ENCODE measurements around the gene COG3. TPM values are rescaled to one million over a fixed set of nuclear protein-coding genes. Genes with fewer than 3 reads are reported as not detected.
A peak's percentile ranks its signal among the peaks of the same experiment; 100 is the strongest.

COG3 gene
- total RNA-seq, 1 donor from 2014 or later = 36.5 TPM

DNA sequence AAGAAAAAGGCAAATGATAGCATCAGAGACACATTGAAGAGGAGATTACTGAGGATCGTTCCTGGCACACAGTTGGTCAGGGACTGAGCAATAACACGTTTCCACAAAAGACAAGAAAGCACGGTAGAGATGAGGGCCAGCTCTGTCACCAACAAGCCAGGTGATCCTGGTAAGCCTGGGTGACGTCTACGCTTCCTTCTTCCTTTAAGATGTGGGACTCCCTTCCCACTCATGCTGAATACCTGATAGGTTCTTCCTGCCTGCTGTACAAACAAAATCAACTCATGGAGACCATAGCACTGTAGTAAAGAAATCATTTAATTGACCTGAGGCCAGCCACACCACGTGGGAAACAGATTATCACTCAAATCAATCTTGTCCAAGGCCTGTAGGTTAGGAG, 19.7 kb upstream of the COG3 start:
- H3K4me3 ChIP-seq (ENCODE audit: low read length in 3 of 3) = no peak overlapping the region
- no peaks in the 10 kb centered on the region for H3K9me3 ChIP-seq (ENCODE audit: control insufficient read depth in 3 of 3, low read length in 3 of 3)
- H3K27me3 ChIP-seq (ENCODE audit: control insufficient read depth in 3 of 3, insufficient read depth in 3 of 3, low read length in 3 of 3) = no peaks in the 10 kb centered on the region
- H3K9ac ChIP-seq (ENCODE audit: low read depth in 1 of 3, low read length in 3 of 3) = no peak overlapping the region
- H3K27ac ChIP-seq (ENCODE audit: low read depth, low read length) = no peak overlapping the region
- no peaks in the 10 kb centered on the region for H3K36me3 ChIP-seq (ENCODE audit: control insufficient read depth in 3 of 3, insufficient read depth in 3 of 3, low read length in 3 of 3)
- peaks cover 12 to 15% (median 15%) of the 10 kb centered on the region in 3 donors for H3K4me1 ChIP-seq (ENCODE audit: control insufficient read depth in 3 of 3, insufficient read depth in 3 of 3, low read length in 3 of 3)

DNA sequence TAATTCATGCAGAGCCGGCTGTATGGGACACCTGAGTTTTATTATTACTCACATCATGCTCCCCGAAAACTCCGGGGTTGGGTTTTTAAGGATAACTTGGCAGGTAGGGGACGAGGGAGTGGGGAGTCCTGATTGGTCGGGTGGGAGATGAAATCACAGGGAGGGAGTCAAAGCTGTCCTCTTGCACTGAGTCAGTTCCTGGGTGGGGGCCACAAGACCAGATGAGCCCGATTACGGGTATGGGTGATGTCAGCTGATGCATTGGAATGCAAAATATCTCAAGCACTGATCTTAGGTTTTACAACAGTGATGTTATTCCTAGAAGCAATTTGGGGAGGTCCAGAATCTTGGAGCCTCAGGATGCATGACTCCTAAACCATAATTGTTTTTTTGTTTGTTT, 18.6 kb upstream of the COG3 start:
- Histone ChIP-seq H3K9ac (ENCODE audit: low read depth in 1 of 3, low read length in 3 of 3) (no peak overlapping the region), H3K27me3 (ENCODE audit: control insufficient read depth in 3 of 3, insufficient read depth in 3 of 3, low read length in 3 of 3) (no peaks in the 10 kb centered on the region), H3K36me3 (ENCODE audit: control insufficient read depth in 3 of 3, insufficient read depth in 3 of 3, low read length in 3 of 3) (no peaks in the 10 kb centered on the region), H3K4me1 (ENCODE audit: control insufficient read depth in 3 of 3, insufficient read depth in 3 of 3, low read length in 3 of 3) (peaks cover 5 to 8% (median 6%) of the 10 kb centered on the region in 3 donors), H3K9me3 (ENCODE audit: control insufficient read depth in 3 of 3, low read length in 3 of 3) (no peaks in the 10 kb centered on the region), H3K27ac (ENCODE audit: low read depth, low read length) (no peak overlapping the region), H3K4me3 (ENCODE audit: low read length in 3 of 3) (no peak overlapping the region)

DNA sequence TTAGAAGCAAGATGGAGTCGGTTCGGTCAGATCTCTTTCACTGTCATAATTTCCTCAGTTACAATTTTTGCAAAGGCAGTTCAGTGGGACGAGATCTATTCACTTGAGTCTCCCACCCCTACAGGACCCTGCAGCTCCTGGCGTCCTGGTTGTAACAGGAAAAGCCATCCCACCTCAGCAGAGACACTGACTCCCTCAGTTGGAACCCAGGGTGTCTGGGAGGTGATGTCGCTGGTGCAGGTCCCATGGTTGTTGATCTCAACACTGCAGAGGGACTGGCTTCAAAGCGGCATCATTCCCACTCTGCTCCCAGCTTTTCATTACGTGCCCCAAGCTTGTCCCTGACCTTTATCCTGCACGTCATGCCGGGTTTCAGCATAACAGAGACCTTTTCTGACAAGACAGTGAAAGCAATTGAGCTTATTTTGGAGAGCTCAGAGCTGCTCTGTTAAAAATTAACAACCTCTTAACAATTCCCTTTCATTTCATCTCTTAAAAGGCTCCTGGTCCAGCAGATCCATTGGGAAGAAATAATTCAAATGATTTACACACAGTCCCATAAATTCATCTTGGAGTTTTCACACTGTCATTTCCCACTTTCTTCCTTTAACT, 17.6 kb upstream of the COG3 start:
- no peak overlapping the region for H3K9ac ChIP-seq (ENCODE audit: low read depth in 1 of 3, low read length in 3 of 3)
- no peak overlapping the region for H3K27ac ChIP-seq (ENCODE audit: low read depth, low read length)
- H3K9me3 ChIP-seq (ENCODE audit: control insufficient read depth in 3 of 3, low read length in 3 of 3) = no peaks in the 10 kb centered on the region
- no peaks in the 10 kb centered on the region for H3K36me3 ChIP-seq (ENCODE audit: control insufficient read depth in 3 of 3, insufficient read depth in 3 of 3, low read length in 3 of 3)
- H3K4me3 ChIP-seq (ENCODE audit: low read length in 3 of 3) = no peak overlapping the region
- H3K4me1 ChIP-seq (ENCODE audit: control insufficient read depth in 3 of 3, insufficient read depth in 3 of 3, low read length in 3 of 3) = no peaks in the 10 kb centered on the region
- no peaks in the 10 kb centered on the region for H3K27me3 ChIP-seq (ENCODE audit: control insufficient read depth in 3 of 3, insufficient read depth in 3 of 3, low read length in 3 of 3)

GRCh38 chr13:45448965-45449559, 15.7 kb upstream of the COG3 start:
- no peaks in the 10 kb centered on the region for H3K9me3 ChIP-seq (ENCODE audit: control insufficient read depth in 3 of 3, low read length in 3 of 3)
- no peak overlapping the region for H3K27ac ChIP-seq (ENCODE audit: low read depth, low read length)
- no peak overlapping the region for H3K4me3 ChIP-seq (ENCODE audit: low read length in 3 of 3)
- no peaks in the 10 kb centered on the region for H3K27me3 ChIP-seq (ENCODE audit: control insufficient read depth in 3 of 3, insufficient read depth in 3 of 3, low read length in 3 of 3)
- no peak overlapping the region for H3K9ac ChIP-seq (ENCODE audit: low read depth in 1 of 3, low read length in 3 of 3)
- H3K36me3 ChIP-seq (ENCODE audit: control insufficient read depth in 3 of 3, insufficient read depth in 3 of 3, low read length in 3 of 3) = no peaks in the 10 kb centered on the region
- no peaks in the 10 kb centered on the region for H3K4me1 ChIP-seq (ENCODE audit: control insufficient read depth in 3 of 3, insufficient read depth in 3 of 3, low read length in 3 of 3)

DNA sequence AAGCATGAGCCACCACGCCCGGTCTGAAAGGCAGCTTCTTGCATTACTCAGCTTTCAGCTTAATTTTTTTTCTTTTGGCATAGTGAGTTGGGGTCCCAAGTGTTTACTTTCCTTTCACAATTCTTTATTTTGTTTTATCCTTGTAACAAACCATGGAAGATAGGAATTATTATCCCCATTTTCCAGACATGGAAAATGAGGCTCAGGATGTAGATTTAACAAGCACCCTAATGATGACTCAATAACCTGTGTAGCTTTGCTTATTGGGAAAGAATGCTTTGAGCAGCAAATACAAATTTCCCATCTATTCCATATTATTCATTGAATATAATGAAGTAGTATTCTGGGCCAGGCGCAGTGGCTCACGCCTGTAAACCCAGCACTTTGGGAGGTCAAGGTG, 13.5 kb upstream of the COG3 start:
- no peaks in the 10 kb centered on the region for H3K4me1 ChIP-seq (ENCODE audit: control insufficient read depth in 3 of 3, insufficient read depth in 3 of 3, low read length in 3 of 3)
- H3K36me3 ChIP-seq (ENCODE audit: control insufficient read depth in 3 of 3, insufficient read depth in 3 of 3, low read length in 3 of 3) = no peaks in the 10 kb centered on the region
- H3K9ac ChIP-seq (ENCODE audit: low read depth in 1 of 3, low read length in 3 of 3) = no peak overlapping the region

GRCh38 chr13:45454204-45454603, 10.5 kb upstream of the COG3 start:
- H3K4me1 ChIP-seq (ENCODE audit: control insufficient read depth in 3 of 3, insufficient read depth in 3 of 3, low read length in 3 of 3) = no peaks in the 10 kb centered on the region
- H3K27ac ChIP-seq (ENCODE audit: low read depth, low read length) = no peak overlapping the region
- no peaks in the 10 kb centered on the region for H3K27me3 ChIP-seq (ENCODE audit: control insufficient read depth in 3 of 3, insufficient read depth in 3 of 3, low read length in 3 of 3)
- H3K4me3 ChIP-seq (ENCODE audit: low read length in 3 of 3) = no peak overlapping the region
- H3K36me3 ChIP-seq (ENCODE audit: control insufficient read depth in 3 of 3, insufficient read depth in 3 of 3, low read length in 3 of 3) = no peaks in the 10 kb centered on the region
- peaks cover 0 to 1% (median 0%) of the 10 kb centered on the region in 3 donors for H3K9me3 ChIP-seq (ENCODE audit: control insufficient read depth in 3 of 3, low read length in 3 of 3)
- no peak overlapping the region for H3K9ac ChIP-seq (ENCODE audit: low read depth in 1 of 3, low read length in 3 of 3)

More for the DNA sequence above, 13.5 kb upstream of the COG3 start:
- Histone ChIP-seq H3K27ac (ENCODE audit: low read depth, low read length) (no peak overlapping the region), H3K27me3 (ENCODE audit: control insufficient read depth in 3 of 3, insufficient read depth in 3 of 3, low read length in 3 of 3) (no peaks in the 10 kb centered on the region), H3K9me3 (ENCODE audit: control insufficient read depth in 3 of 3, low read length in 3 of 3) (no peaks in the 10 kb centered on the region), H3K4me3 (ENCODE audit: low read length in 3 of 3) (no peak overlapping the region)

DNA sequence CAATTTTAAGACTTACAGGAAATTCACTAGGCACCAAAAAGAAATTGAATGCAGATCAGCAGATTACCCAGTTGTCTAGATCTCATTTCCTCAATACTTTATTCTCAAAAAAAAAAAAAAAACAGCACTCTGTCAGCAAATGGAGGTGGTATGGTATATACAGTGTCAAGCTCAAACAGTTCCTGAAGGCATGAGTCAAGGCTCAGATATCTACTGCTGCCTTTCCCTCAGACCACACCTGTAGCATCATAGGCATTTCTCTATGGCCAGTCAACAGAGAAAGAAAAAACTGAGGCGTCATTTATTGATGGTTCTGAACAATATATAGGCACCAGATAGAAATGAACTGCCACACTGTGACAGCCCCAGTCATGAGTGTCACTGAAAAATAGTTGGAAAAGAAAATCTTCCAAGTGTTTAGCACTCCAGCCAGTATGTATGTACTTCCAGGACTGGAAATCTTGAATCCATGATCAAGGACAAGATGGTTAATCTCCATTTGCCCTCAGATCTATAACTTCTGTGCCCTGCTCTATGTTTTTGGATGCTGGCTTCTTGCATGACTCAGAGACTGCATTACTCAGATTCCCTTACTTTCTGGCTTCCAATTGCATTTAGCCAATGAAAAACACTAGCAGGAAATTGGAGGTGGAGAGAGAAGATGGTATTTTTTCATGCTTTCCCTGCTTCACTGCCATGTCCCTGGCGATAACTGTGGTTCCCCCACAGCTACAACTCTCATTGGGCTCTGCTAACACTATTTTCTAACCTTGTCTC, 8.4 kb upstream of the COG3 start:
- no peaks in the 10 kb centered on the region for H3K27me3 ChIP-seq (ENCODE audit: control insufficient read depth in 3 of 3, insufficient read depth in 3 of 3, low read length in 3 of 3)
- H3K4me3 ChIP-seq (ENCODE audit: low read length in 3 of 3) = no peak overlapping the region
- peaks cover 0 to 1% (median 0%) of the 10 kb centered on the region in 3 donors for H3K9me3 ChIP-seq (ENCODE audit: control insufficient read depth in 3 of 3, low read length in 3 of 3)
- H3K9ac ChIP-seq (ENCODE audit: low read depth in 1 of 3, low read length in 3 of 3) = no peak overlapping the region
- H3K4me1 ChIP-seq (ENCODE audit: control insufficient read depth in 3 of 3, insufficient read depth in 3 of 3, low read length in 3 of 3) = no peaks in the 10 kb centered on the region
- no peak overlapping the region for H3K27ac ChIP-seq (ENCODE audit: low read depth, low read length)
- no peaks in the 10 kb centered on the region for H3K36me3 ChIP-seq (ENCODE audit: control insufficient read depth in 3 of 3, insufficient read depth in 3 of 3, low read length in 3 of 3)

DNA sequence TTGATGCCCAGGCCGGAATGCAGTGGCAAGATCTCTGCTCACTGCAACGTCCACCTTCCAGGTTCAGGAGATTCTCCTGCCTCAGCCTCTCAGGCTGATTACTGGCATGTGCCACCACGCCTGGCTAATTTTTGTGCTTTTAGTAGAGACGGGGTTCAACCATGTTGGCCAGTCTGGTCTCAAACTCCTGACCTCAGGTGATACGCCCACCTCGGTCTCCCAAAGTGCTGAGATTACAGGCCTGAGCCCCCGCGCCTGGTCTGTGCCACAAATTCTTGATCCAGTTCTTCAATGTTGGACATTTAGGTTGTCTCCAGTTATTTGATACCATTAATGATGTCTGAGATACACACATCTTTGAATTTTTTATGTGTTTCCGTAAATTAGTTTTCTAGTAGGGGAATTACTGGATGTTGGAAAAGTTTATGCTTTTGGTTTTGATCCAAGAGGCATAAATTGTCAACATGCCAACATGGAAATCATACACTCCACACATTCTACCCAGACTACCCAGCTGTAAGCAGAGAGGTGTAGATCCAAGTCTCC, 525 bp upstream of the COG3 start:
- Histone ChIP-seq H3K9me3 (ENCODE audit: control insufficient read depth in 3 of 3, low read length in 3 of 3) (no peaks in the 10 kb centered on the region), H3K36me3 (ENCODE audit: control insufficient read depth in 3 of 3, insufficient read depth in 3 of 3, low read length in 3 of 3) (no peaks in the 10 kb centered on the region), H3K27me3 (ENCODE audit: control insufficient read depth in 3 of 3, insufficient read depth in 3 of 3, low read length in 3 of 3) (no peaks in the 10 kb centered on the region), H3K4me3 (ENCODE audit: low read length in 3 of 3) (peak overlapping the region; percentile 88 to 95 (median 90)), H3K4me1 (ENCODE audit: control insufficient read depth in 3 of 3, insufficient read depth in 3 of 3, low read length in 3 of 3) (peaks cover 18 to 28% (median 22%) of the 10 kb centered on the region in 3 donors), H3K27ac (ENCODE audit: low read depth, low read length) (peak overlapping the region; percentile 90), H3K9ac (ENCODE audit: low read depth in 1 of 3, low read length in 3 of 3) (peak overlapping the region; percentile 62 to 96 (median 70))

GRCh38 chr13:45466359-45466758, 1.6 kb downstream of the COG3 start:
- H3K36me3 ChIP-seq (ENCODE audit: control insufficient read depth in 3 of 3, insufficient read depth in 3 of 3, low read length in 3 of 3) = no peaks in the 10 kb centered on the region
- no peaks in the 10 kb centered on the region for H3K27me3 ChIP-seq (ENCODE audit: control insufficient read depth in 3 of 3, insufficient read depth in 3 of 3, low read length in 3 of 3)
- H3K4me3 ChIP-seq (ENCODE audit: low read length in 3 of 3) = no peak overlapping the region
- H3K4me1 ChIP-seq (ENCODE audit: control insufficient read depth in 3 of 3, insufficient read depth in 3 of 3, low read length in 3 of 3) = peaks cover 18 to 28% (median 22%) of the 10 kb centered on the region in 3 donors
- no peaks in the 10 kb centered on the region for H3K9me3 ChIP-seq (ENCODE audit: control insufficient read depth in 3 of 3, low read length in 3 of 3)
- H3K9ac ChIP-seq (ENCODE audit: low read depth in 1 of 3, low read length in 3 of 3) = peak overlapping the region in 1 of 3 donors; percentile 96
- no peak overlapping the region for H3K27ac ChIP-seq (ENCODE audit: low read depth, low read length)

- H3K27ac ChIP-seq (ENCODE audit: low read depth, low read length) = no peak overlapping the region
Measured at GRCh38 chr13:45468635-45469034, 3.9 kb downstream of the COG3 start.

More at GRCh38 chr13:45468635-45469034, 3.9 kb downstream of the COG3 start:
- H3K27me3 ChIP-seq (ENCODE audit: control insufficient read depth in 3 of 3, insufficient read depth in 3 of 3, low read length in 3 of 3) = no peaks in the 10 kb centered on the region
- no peaks in the 10 kb centered on the region for H3K36me3 ChIP-seq (ENCODE audit: control insufficient read depth in 3 of 3, insufficient read depth in 3 of 3, low read length in 3 of 3)
- H3K4me1 ChIP-seq (ENCODE audit: control insufficient read depth in 3 of 3, insufficient read depth in 3 of 3, low read length in 3 of 3) = peaks cover 20 to 32% (median 24%) of the 10 kb centered on the region in 3 donors
- peak overlapping the region in 1 of 3 donors; percentile 40 for H3K9ac ChIP-seq (ENCODE audit: low read depth in 1 of 3, low read length in 3 of 3)
- no peak overlapping the region for H3K4me3 ChIP-seq (ENCODE audit: low read length in 3 of 3)
- H3K9me3 ChIP-seq (ENCODE audit: control insufficient read depth in 3 of 3, low read length in 3 of 3) = no peaks in the 10 kb centered on the region
